ENCODE measurements around the gene TACR1.
A peak's percentile ranks its signal among the peaks of the same experiment; 100 is the strongest.

TACR1 gene

DNA sequence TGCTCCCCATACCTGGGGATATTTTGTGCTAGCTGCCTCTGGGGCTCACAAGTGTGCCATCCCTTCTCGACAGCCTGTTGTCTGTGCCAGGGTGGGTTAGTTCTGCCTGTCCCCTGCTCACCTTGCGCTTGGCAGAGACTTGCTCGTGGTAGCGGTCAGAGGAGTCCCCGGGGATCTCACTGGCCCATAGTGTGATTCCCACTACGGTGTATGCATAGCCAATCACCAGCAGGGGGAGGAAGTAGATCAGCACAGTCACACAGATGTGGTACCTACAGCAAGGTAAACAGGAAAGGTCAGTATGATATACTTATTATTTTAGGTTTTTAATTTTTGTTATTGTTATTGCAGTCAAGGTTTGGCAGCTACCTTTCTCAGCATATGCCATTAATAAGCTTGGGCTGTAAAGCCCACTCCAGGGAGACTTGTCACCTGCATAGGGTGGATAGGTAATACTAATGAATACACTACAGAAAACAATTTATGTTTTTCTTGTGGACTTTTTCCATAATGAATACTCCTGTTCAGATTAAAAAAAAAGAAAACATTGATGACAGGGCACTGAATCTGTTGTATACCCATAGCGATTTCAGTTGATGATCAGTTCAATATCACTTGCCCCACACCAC, 145.7 kb downstream of the TACR1 start:
- H3K36me3 ChIP-seq (ENCODE audit: control insufficient read depth in 2 of 2, insufficient read depth in 1 of 2, low read length in 2 of 2) = no peaks in the 10 kb centered on the region
- no peak for TF ChIP-seq SCRT1 (tag by site-specific recombination; IDR thresholded peaks at IDR 0.05; ENCODE audit: borderline replicate concordance)
- no peak for TF ChIP-seq GLIS2 (tag by site-specific recombination; IDR thresholded peaks at IDR 0.05)
- peak; percentile 41; the same call in 1 of the 2 replicates for TF ChIP-seq ZBTB17 (tag by site-specific recombination; IDR thresholded peaks at IDR 0.05)
- TF ChIP-seq ZNF654 (tag by site-specific recombination; IDR thresholded peaks at IDR 0.05; ENCODE audit: low read depth) = peak; percentile 48
- TF ChIP-seq REPIN1 (tag by site-specific recombination; IDR thresholded peaks at IDR 0.05; ENCODE audit: low read depth) = no peak
- TF ChIP-seq, protein P1, sequence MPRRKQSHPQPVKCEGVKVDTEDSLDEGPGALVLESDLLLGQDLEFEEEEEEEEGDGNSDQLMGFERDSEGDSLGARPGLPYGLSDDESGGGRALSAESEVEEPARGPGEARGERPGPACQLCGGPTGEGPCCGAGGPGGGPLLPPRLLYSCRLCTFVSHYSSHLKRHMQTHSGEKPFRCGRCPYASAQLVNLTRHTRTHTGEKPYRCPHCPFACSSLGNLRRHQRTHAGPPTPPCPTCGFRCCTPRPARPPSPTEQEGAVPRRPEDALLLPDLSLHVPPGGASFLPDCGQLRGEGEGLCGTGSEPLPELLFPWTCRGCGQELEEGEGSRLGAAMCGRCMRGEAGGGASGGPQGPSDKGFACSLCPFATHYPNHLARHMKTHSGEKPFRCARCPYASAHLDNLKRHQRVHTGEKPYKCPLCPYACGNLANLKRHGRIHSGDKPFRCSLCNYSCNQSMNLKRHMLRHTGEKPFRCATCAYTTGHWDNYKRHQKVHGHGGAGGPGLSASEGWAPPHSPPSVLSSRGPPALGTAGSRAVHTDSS (tag by site-specific recombination; IDR thresholded peaks at IDR 0.05) = no peak
- TF ChIP-seq, protein P2, sequence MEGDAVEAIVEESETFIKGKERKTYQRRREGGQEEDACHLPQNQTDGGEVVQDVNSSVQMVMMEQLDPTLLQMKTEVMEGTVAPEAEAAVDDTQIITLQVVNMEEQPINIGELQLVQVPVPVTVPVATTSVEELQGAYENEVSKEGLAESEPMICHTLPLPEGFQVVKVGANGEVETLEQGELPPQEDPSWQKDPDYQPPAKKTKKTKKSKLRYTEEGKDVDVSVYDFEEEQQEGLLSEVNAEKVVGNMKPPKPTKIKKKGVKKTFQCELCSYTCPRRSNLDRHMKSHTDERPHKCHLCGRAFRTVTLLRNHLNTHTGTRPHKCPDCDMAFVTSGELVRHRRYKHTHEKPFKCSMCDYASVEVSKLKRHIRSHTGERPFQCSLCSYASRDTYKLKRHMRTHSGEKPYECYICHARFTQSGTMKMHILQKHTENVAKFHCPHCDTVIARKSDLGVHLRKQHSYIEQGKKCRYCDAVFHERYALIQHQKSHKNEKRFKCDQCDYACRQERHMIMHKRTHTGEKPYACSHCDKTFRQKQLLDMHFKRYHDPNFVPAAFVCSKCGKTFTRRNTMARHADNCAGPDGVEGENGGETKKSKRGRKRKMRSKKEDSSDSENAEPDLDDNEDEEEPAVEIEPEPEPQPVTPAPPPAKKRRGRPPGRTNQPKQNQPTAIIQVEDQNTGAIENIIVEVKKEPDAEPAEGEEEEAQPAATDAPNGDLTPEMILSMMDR (tag by site-specific recombination; IDR thresholded peaks at IDR 0.05) = peak; percentile 29; the same call in 1 of the 2 replicates
- POLR2A ChIA-PET = no interaction called here
- H3K4me3 ChIP-seq (ENCODE audit: low read depth, low read length) = no peak overlapping the region
- CTCF ChIA-PET = interaction anchor here (0.6 to 2.0 kb wide), 4 partner anchors 11 to 188 kb away, joined by 3 to 8 read pairs (median 6); no protein-coding TSS in a partner anchor
- H3K9me3 ChIP-seq (ENCODE audit: control insufficient read depth, insufficient read depth, low read depth, low read length) = no peaks in the 10 kb centered on the region
- no peak overlapping the region for H3K27ac ChIP-seq (ENCODE audit: extremely low read depth, low read depth, low read length)
- H3K4me1 ChIP-seq (ENCODE audit: control insufficient read depth, insufficient read depth, low read length) = no peaks in the 10 kb centered on the region; the same call in 1 of the 2 replicates

DNA sequence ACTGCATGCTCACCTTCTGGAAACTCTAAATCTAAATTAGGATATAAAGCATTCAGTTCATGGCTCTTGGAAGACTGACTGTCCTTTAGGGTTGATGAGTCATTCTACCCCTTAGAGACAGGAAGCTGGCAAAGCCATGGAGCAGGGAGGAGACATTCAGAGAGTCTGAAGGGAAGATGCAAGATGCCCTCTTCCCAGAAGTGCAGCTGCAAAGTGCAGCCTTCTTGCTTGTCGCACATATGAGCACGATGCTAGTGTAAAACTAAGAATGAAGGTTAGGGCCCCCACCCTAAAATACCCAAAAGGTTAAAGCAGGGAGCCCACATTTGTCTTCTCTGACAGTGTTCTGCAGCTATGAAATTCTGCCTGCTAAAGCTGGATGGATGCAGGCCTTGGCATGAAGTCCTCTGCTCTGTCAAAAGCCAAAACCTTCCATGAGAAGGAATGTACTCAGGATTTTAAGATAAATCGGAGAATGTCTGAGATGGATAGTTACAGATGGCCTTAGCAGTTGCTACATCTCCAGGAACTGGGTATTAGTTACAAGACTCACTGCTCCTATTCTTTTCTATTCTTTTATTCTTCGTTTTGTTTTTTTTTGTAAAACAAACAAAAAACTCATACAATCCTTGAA, 151.2 kb downstream of the TACR1 start:
- no peaks in the 10 kb centered on the region for H3K9me3 ChIP-seq (ENCODE audit: control insufficient read depth, insufficient read depth, low read depth, low read length)
- TF ChIP-seq GLIS1 (tag by site-specific recombination; IDR thresholded peaks at IDR 0.05) = peak; percentile 45; the same call in 1 of the 2 replicates
- no peak for TF ChIP-seq ZNF37A (tag by site-specific recombination; IDR thresholded peaks at IDR 0.05)
- no peak overlapping the region for H3K27ac ChIP-seq (ENCODE audit: extremely low read depth, low read depth, low read length)
- no peaks in the 10 kb centered on the region; the same call in 1 of the 2 replicates for H3K4me1 ChIP-seq (ENCODE audit: control insufficient read depth, insufficient read depth, low read length)
- H3K4me3 ChIP-seq (ENCODE audit: low read depth, low read length) = no peak overlapping the region
- ChIA-PET POLR2A (no interaction called here), CTCF (interaction anchor here (0.6 to 0.7 kb wide), 2 partner anchors 149 to 289 kb away, joined by 4 read pairs; no protein-coding TSS in a partner anchor)
- H3K36me3 ChIP-seq (ENCODE audit: control insufficient read depth in 2 of 2, insufficient read depth in 1 of 2, low read length in 2 of 2) = no peaks in the 10 kb centered on the region

DNA sequence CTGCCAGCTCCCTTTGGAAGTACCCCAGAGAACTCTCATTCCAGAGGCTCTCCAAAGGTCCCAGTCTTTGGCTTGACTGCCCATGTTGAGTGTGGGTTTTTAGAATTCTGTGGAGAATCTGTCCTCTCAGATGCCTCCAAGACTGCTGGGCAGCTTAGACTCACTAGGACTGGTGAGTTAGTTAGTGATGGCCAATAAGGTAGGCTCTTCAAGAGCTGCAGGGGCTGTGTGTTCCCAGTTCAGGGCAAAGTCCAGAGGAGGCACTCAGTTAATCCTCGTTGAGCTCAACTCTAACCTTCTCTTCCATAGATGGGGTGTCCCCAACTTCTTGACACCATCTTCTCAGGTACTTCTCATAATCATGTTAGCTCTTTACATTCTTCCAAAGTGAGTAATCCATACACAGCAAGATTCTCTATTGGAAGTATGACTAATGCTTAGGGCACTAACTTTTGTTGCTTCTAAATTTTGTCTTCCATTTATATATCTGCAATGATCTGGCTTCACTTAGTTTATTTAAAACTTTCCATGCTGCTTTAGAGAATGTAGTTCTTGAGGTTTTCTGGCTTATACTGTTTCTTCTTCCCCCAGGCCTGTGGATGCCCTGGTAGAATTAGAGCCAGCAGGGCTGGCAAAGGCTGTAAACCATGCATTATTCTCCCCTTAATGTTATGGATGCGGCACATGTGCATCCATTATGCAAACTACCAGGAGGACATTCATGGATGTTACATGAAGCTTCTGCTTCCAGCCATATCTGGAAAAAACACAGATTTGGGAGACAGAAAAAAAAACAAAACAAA, 151.9 kb downstream of the TACR1 start:
- Histone ChIP-seq H3K36me3 (ENCODE audit: control insufficient read depth in 2 of 2, insufficient read depth in 1 of 2, low read length in 2 of 2) (no peaks in the 10 kb centered on the region), H3K4me3 (ENCODE audit: low read depth, low read length) (no peak overlapping the region), H3K4me1 (ENCODE audit: control insufficient read depth, insufficient read depth, low read length) (no peaks in the 10 kb centered on the region), H3K27ac (ENCODE audit: extremely low read depth, low read depth, low read length) (no peak overlapping the region), H3K9me3 (ENCODE audit: control insufficient read depth, insufficient read depth, low read depth, low read length) (no peaks in the 10 kb centered on the region)
- CTCF ChIA-PET = interaction anchor here (0.6 to 0.7 kb wide), 2 partner anchors 150 to 290 kb away, joined by 4 read pairs; no protein-coding TSS in a partner anchor
- POLR2A ChIA-PET = no interaction called here
- no peak for TF ChIP-seq ZNF626 (tag by site-specific recombination; IDR thresholded peaks at IDR 0.05)
- no peak for TF ChIP-seq ZNF600 (tag by site-specific recombination; IDR thresholded peaks at IDR 0.05)
- TF ChIP-seq ZNF473 (tag by site-specific recombination; IDR thresholded peaks at IDR 0.05) = no peak
- no peak for TF ChIP-seq ZNF623 (tag by site-specific recombination; IDR thresholded peaks at IDR 0.05)
- no peak for TF ChIP-seq ZNF792 (tag by site-specific recombination; IDR thresholded peaks at IDR 0.05)
- TF ChIP-seq SALL2 (tag by site-specific recombination; IDR thresholded peaks at IDR 0.05; ENCODE audit: borderline replicate concordance) = no peak
- TF ChIP-seq ZNF621 (tag by site-specific recombination; IDR thresholded peaks at IDR 0.05) = no peak
- TF ChIP-seq ZNF629 (tag by site-specific recombination; IDR thresholded peaks at IDR 0.05) = no peak
- no peak for TF ChIP-seq ZNF221 (tag by site-specific recombination; IDR thresholded peaks at IDR 0.05; ENCODE audit: borderline replicate concordance)
- no peak for TF ChIP-seq ZNF548 (tag by site-specific recombination; IDR thresholded peaks at IDR 0.05)
- TF ChIP-seq, protein P3, sequence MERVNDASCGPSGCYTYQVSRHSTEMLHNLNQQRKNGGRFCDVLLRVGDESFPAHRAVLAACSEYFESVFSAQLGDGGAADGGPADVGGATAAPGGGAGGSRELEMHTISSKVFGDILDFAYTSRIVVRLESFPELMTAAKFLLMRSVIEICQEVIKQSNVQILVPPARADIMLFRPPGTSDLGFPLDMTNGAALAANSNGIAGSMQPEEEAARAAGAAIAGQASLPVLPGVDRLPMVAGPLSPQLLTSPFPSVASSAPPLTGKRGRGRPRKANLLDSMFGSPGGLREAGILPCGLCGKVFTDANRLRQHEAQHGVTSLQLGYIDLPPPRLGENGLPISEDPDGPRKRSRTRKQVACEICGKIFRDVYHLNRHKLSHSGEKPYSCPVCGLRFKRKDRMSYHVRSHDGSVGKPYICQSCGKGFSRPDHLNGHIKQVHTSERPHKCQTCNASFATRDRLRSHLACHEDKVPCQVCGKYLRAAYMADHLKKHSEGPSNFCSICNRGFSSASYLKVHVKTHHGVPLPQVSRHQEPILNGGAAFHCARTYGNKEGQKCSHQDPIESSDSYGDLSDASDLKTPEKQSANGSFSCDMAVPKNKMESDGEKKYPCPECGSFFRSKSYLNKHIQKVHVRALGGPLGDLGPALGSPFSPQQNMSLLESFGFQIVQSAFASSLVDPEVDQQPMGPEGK (tag by site-specific recombination; IDR thresholded peaks at IDR 0.05) = no peak
- TF ChIP-seq, protein P4, sequence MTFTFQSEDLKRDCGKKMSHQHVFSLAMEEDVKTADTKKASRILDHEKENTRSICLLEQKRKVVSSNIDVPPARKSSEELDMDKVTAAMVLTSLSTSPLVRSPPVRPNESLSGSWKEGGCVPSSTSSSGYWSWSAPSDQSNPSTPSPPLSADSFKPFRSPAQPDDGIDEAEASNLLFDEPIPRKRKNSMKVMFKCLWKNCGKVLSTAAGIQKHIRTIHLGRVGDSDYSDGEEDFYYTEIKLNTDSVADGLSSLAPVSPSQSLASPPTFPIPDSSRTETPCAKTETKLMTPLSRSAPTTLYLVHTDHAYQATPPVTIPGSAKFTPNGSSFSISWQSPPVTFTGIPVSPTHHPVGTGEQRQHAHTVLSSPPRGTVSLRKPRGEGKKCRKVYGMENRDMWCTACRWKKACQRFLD (tag by site-specific recombination; IDR thresholded peaks at IDR 0.05) = no peak
- no peak for TF ChIP-seq ZNF24 (tag by site-specific recombination; IDR thresholded peaks at IDR 0.05)
- no peak for TF ChIP-seq ZNF426 (tag by site-specific recombination; IDR thresholded peaks at IDR 0.05)

All from HEK293 (cell line).